Islet precursor cell (in vitro differentiated cells): ENCODE data around the gene ADM2.
A peak's percentile ranks its signal among the peaks of the same experiment; 100 is the strongest.

Experiments used
- DNase-seq: peaks from one replicate; pipeline ENCODE4 v3.0.0-alpha.2; 2018

ADM2 gene

GRCh38 chr22:50487290-50488005, 6.1 kb downstream of the ADM2 start:
- DNase-seq: peak; percentile 45

- no peak for DNase-seq
Measured at GRCh38 chr22:50488006-50488677, 6.8 kb downstream of the ADM2 start.

GRCh38 chr22:50488886-50489285, 7.5 kb downstream of the ADM2 start:
- peak; percentile 46 for DNase-seq

GRCh38 chr22:50489363-50490243, 8.3 kb downstream of the ADM2 start:
- no peak for DNase-seq

GRCh38 chr22:50490531-50491308, 9.4 kb downstream of the ADM2 start:
- DNase-seq: no peak

GRCh38 chr22:50497093-50497492, 15.8 kb downstream of the ADM2 start:
- no peak for DNase-seq

GRCh38 chr22:50498322-50498890, 17.1 kb downstream of the ADM2 start:
- DNase-seq: peak; percentile 83

GRCh38 chr22:50500452-50500851, 19.1 kb downstream of the ADM2 start:
- no peak for DNase-seq

- no peak for DNase-seq
Measured at GRCh38 chr22:50502096-50502495, 20.8 kb downstream of the ADM2 start.

GRCh38 chr22:50502628-50503474, 21.5 kb downstream of the ADM2 start:
- peak; percentile 47 for DNase-seq

GRCh38 chr22:50503475-50504145, 22.3 kb downstream of the ADM2 start:
- DNase-seq: no peak

GRCh38 chr22:50504369-50505211, 23.2 kb downstream of the ADM2 start:
- peak; percentile 46 for DNase-seq

GRCh38 chr22:50505276-50505775, 24.0 kb downstream of the ADM2 start:
- peak; percentile 48 for DNase-seq

GRCh38 chr22:50505776-50506610, 24.6 kb downstream of the ADM2 start:
- DNase-seq: peak; percentile 52

GRCh38 chr22:50506611-50507420, 25.5 kb downstream of the ADM2 start:
- DNase-seq: peak; percentile 70

GRCh38 chr22:50507421-50507990, 26.2 kb downstream of the ADM2 start, which contains the start of gene LMF2:
Gene LMF2 (minus strand): TSS chr22:50507702. CDS start chr22:50507675, 27 bp downstream.
- no peak for DNase-seq
